ENCODE results near the gene ERP29.
"Not testable (repeated sequence)": the region's sequence is repeated elsewhere in the genome, so short reads cannot be mapped to it uniquely, and the experiment has no call there.

The ERP29 gene

DNA sequence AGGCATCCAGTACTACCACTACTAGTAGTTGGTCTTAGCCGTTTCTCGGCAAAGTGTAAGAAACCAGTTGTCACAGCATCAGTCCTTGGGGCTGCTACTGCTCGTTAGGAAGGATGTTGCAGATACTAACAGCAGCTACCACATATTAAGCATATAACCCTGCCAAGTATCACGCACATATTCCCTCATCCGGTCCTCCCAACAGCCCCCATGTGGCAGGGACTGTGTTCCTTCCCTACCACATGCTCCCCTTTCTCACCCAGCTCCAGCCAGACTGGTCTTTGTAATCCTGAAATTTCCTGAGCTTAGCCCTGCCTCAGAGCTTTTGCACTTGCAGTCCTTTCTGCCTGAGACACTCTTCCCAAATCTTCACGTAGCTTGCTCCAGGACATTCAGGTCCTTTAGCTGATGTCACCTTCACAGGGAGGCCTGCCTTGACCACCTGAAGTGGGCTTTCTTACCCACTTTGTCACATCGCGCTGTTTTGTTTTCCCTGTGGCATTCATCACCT lies 7.8 kb downstream of the ERP29 start:
- no peak overlapping the region for H3K4me2 ChIP-seq (ENCODE audit: low read length)
- peaks cover 22% of the 10 kb centered on the region for H3K4me1 ChIP-seq (ENCODE audit: control insufficient read depth, insufficient read depth, low read length)
- no peaks in the 10 kb centered on the region for H3K27me3 ChIP-seq (ENCODE audit: control insufficient read depth, insufficient read depth, low read length)
- H3K4me3 ChIP-seq (ENCODE audit: low read length) = no peak overlapping the region
- H3K9me3 ChIP-seq (replicated peaks; ENCODE audit: low read length) = no peaks in the 10 kb centered on the region
- no peak overlapping the region for H3K9ac ChIP-seq (ENCODE audit: low read depth, low read length)
- H3K36me3 ChIP-seq (ENCODE audit: insufficient read depth, low read length) = peaks cover 54% of the 10 kb centered on the region

DNA sequence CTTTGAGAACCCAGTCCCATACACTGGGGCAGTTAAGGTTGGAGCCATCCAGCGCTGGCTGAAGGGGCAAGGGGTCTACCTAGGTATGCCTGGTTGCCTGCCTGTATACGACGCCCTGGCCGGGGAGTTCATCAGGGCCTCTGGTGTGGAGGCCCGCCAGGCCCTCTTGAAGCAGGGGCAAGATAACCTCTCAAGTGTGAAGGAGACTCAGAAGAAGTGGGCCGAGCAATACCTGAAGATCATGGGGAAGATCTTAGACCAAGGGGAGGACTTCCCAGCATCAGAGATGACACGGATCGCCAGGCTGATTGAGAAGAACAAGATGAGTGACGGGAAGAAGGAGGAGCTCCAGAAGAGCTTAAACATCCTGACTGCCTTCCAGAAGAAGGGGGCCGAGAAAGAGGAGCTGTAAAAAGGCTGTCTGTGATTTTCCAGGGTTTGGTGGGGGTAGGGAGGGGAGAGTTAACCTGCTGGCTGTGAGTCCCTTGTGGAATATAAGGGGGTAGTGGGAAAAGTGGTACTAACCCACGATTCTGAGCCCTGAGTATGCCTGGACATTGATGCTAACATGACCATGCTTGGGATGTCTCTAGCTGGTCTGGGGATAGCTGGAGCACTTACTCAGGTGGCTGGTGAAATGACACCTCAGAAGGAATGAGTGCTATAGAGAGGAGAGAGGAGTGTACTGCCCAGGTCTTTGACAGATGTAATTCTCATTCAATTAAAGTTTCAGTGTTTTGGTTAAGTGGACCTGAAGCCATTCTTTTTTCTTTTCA lies 9.2 kb downstream of the ERP29 start:
- H3K36me3 ChIP-seq (ENCODE audit: insufficient read depth, low read length) = peaks cover 54% of the 10 kb centered on the region
- no peaks in the 10 kb centered on the region for H3K27me3 ChIP-seq (ENCODE audit: control insufficient read depth, insufficient read depth, low read length)
- no peak overlapping the region for H3K9ac ChIP-seq (ENCODE audit: low read depth, low read length)
- no peaks in the 10 kb centered on the region for H3K9me3 ChIP-seq (replicated peaks; ENCODE audit: low read length)
- H3K4me3 ChIP-seq (ENCODE audit: low read length) = no peak overlapping the region
- peaks cover 22% of the 10 kb centered on the region for H3K4me1 ChIP-seq (ENCODE audit: control insufficient read depth, insufficient read depth, low read length)
- H3K4me2 ChIP-seq (ENCODE audit: low read length) = no peak overlapping the region

DNA sequence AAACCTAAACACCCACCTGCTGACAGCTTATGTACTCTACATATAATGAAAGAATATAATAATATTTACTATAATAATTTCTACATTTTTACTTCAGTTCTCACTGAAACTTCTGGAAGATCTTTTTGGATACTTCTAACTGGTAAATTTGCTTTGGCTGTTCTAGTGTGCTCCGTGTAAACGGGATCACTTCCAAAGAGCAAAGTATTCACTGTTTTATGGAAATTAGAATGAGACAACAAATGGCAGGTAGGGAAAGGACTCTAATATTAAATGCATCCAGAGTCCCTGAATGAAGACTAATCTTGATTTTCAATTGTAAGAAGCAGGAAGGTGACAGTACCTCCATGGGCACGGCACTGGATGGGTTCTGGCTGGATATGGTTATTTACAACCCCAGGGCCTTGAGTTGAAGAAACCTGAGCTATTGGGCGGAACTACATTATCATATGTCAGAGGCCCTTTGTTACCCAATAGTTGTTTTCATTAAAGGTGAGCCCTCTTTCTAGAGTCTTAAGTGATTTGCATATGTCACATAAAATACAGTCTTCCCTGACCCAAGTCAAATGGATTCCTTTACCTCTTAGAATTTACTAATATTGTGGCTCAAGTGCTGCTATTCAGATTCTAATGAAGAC lies 10.7 kb downstream of the ERP29 start:
- Histone ChIP-seq H3K27me3 (ENCODE audit: control insufficient read depth, insufficient read depth, low read length) (no peaks in the 10 kb centered on the region), H3K4me1 (ENCODE audit: control insufficient read depth, insufficient read depth, low read length) (peaks cover 13% of the 10 kb centered on the region), H3K9me3 (replicated peaks; ENCODE audit: low read length) (no peaks in the 10 kb centered on the region), H3K9ac (ENCODE audit: low read depth, low read length) (no peak overlapping the region), H3K4me2 (ENCODE audit: low read length) (no peak overlapping the region), H3K4me3 (ENCODE audit: low read length) (no peak overlapping the region), H3K36me3 (ENCODE audit: insufficient read depth, low read length) (peaks cover 67% of the 10 kb centered on the region)

- no peak overlapping the region for H3K4me3 ChIP-seq (ENCODE audit: low read length)
- H3K27me3 ChIP-seq (ENCODE audit: control insufficient read depth, insufficient read depth, low read length) = no peaks in the 10 kb centered on the region
- no peaks in the 10 kb centered on the region for H3K9me3 ChIP-seq (replicated peaks; ENCODE audit: low read length)
- H3K4me2 ChIP-seq (ENCODE audit: low read length) = no peak overlapping the region
- H3K36me3 ChIP-seq (ENCODE audit: insufficient read depth, low read length) = peaks cover 72% of the 10 kb centered on the region
- no peaks in the 10 kb centered on the region for H3K4me1 ChIP-seq (ENCODE audit: control insufficient read depth, insufficient read depth, low read length)
- no peak overlapping the region for H3K9ac ChIP-seq (ENCODE audit: low read depth, low read length)
Measured at GRCh38 chr12:112025808-112026375, 12.7 kb downstream of the ERP29 start.

GRCh38 chr12:112029301-112029700 lies 16.1 kb downstream of the ERP29 start:
- H3K4me3 ChIP-seq (ENCODE audit: low read length) = no peak overlapping the region
- no peaks in the 10 kb centered on the region for H3K4me1 ChIP-seq (ENCODE audit: control insufficient read depth, insufficient read depth, low read length)
- H3K36me3 ChIP-seq (ENCODE audit: insufficient read depth, low read length) = peaks cover 62% of the 10 kb centered on the region
- H3K27me3 ChIP-seq (ENCODE audit: control insufficient read depth, insufficient read depth, low read length) = no peaks in the 10 kb centered on the region
- H3K9ac ChIP-seq (ENCODE audit: low read depth, low read length) = no peak overlapping the region
- H3K9me3 ChIP-seq (replicated peaks; ENCODE audit: low read length) = no peaks in the 10 kb centered on the region
- no peak overlapping the region for H3K4me2 ChIP-seq (ENCODE audit: low read length)

DNA sequence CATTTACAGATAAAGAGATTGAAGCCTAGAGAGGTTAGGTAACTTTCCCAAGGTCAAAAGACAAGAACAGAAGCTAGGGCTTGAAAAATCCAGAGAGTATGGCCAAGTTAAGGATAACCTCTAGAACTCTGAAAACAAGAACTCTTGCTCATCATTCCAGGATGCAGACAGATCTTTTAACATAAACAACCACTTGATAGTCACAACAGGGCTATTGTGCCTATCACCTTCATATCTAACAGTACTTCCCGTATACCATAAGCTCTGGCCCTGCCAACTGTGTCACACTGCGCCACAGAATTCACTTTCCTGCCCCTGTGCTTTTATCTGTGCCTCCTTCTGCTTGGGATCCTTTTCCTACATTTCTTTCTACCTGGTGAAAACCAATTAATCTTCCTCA lies 18.2 kb downstream of the ERP29 start:
- Histone ChIP-seq H3K27me3 (ENCODE audit: control insufficient read depth, insufficient read depth, low read length) (no peaks in the 10 kb centered on the region), H3K4me1 (ENCODE audit: control insufficient read depth, insufficient read depth, low read length) (no peaks in the 10 kb centered on the region), H3K36me3 (ENCODE audit: insufficient read depth, low read length) (peaks cover 64% of the 10 kb centered on the region), H3K9ac (ENCODE audit: low read depth, low read length) (no peak overlapping the region), H3K9me3 (replicated peaks; ENCODE audit: low read length) (no peaks in the 10 kb centered on the region), H3K4me2 (ENCODE audit: low read length) (no peak overlapping the region), H3K4me3 (ENCODE audit: low read length) (no peak overlapping the region)

- Histone ChIP-seq H3K4me1 (ENCODE audit: control insufficient read depth, insufficient read depth, low read length) (no peaks in the 10 kb centered on the region), H3K9ac (ENCODE audit: low read depth, low read length) (no peak overlapping the region), H3K9me3 (replicated peaks; ENCODE audit: low read length) (no peaks in the 10 kb centered on the region), H3K4me2 (ENCODE audit: low read length) (no peak overlapping the region), H3K36me3 (ENCODE audit: insufficient read depth, low read length) (peaks cover 69% of the 10 kb centered on the region), H3K4me3 (ENCODE audit: low read length) (no peak overlapping the region), H3K27me3 (ENCODE audit: control insufficient read depth, insufficient read depth, low read length) (no peaks in the 10 kb centered on the region)
Measured at GRCh38 chr12:112032292-112032691, 19.1 kb downstream of the ERP29 start.

DNA sequence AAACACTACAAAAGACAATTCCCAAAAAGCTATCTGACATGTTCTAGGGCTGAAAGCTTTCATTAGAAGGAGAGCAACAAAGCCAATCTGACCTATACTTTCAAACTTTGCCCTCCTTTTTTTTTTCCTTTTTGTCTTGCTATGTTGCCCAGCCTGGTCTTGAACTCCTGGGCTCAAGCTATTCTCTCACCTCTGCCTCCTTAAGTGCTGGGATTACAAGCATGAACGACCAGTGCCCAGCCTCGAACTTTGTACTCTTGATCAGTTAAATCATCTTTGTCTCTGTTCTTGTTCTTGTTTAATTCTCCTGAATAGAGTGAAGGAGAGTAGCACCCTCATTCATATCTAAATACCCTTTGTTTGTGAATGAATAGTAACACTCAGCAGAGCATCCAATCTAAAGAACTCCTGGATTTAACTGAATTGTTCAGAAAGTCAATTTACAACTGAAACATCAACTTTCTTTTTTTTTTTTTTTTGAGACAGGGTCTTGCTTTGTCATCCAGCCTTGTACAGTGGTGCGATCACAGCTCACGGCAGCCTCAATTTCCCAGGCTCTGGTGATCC lies 22.1 kb downstream of the ERP29 start:
- Histone ChIP-seq H3K36me3 (ENCODE audit: insufficient read depth, low read length) (peaks cover 68% of the 10 kb centered on the region), H3K9me3 (replicated peaks; ENCODE audit: low read length) (no peaks in the 10 kb centered on the region), H3K27me3 (ENCODE audit: control insufficient read depth, insufficient read depth, low read length) (no peaks in the 10 kb centered on the region), H3K4me1 (ENCODE audit: control insufficient read depth, insufficient read depth, low read length) (no peaks in the 10 kb centered on the region), H3K9ac (ENCODE audit: low read depth, low read length) (no peak overlapping the region), H3K4me3 (ENCODE audit: low read length) (no peak overlapping the region), H3K4me2 (ENCODE audit: low read length) (no peak overlapping the region)

GRCh38 chr12:112036614-112037013 lies 23.4 kb downstream of the ERP29 start:
- H3K4me1 ChIP-seq (ENCODE audit: control insufficient read depth, insufficient read depth, low read length); H3K9me3 ChIP-seq (replicated peaks; ENCODE audit: low read length); H3K9ac ChIP-seq (ENCODE audit: low read depth, low read length); H3K27me3 ChIP-seq (ENCODE audit: control insufficient read depth, insufficient read depth, low read length); H3K4me2 ChIP-seq (ENCODE audit: low read length); H3K4me3 ChIP-seq (ENCODE audit: low read length): not testable (repeated sequence)
- H3K36me3 ChIP-seq (ENCODE audit: insufficient read depth, low read length) = peaks cover 67% of the 10 kb centered on the region

DNA sequence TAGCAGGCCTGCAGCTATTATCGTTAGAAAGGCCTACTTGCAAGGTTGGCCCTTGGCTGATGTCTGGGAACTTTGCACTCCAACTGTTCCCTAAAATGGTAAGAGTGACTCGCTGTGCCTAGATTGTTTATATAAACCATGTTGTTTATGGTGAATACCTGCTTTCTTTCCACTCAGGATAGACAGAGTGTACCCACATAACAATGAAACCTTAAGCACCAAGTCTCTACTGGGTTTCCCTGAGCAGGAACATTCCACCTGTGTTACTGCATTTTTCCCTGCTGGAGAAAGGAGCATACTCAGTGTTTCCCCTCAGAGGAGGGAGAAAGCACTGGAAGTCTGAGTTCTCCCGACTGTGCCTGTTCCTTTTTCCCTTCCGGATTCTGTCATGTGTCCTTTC lies 32.8 kb downstream of the ERP29 start:
- no peaks in the 10 kb centered on the region for H3K4me1 ChIP-seq (ENCODE audit: control insufficient read depth, insufficient read depth, low read length)
- H3K4me2 ChIP-seq (ENCODE audit: low read length) = no peak overlapping the region
- peaks cover 70% of the 10 kb centered on the region for H3K36me3 ChIP-seq (ENCODE audit: insufficient read depth, low read length)

DNA sequence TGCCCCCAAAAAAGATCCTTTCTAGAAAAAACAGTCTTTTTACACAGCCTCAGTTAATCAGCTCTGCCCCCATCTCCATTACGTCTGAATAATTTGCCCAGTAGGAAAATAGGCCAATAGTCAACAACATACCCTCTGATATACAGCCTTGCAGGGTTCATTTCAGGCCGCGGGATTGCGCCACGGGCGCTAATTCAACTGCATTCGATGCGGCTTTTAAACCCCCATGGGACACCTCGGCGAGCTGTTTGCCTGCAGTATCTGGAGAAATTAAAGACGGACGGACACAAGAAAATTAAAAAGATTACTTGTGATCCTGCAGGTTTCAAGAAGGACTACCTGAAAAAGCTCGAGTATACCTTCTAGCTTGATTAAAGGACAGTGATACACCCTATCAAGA lies 36.1 kb downstream of the ERP29 start:
- H3K9ac ChIP-seq (ENCODE audit: low read depth, low read length) = no peak overlapping the region
- H3K27me3 ChIP-seq (ENCODE audit: control insufficient read depth, insufficient read depth, low read length) = no peaks in the 10 kb centered on the region
- no peaks in the 10 kb centered on the region for H3K9me3 ChIP-seq (replicated peaks; ENCODE audit: low read length)
- no peaks in the 10 kb centered on the region for H3K4me1 ChIP-seq (ENCODE audit: control insufficient read depth, insufficient read depth, low read length)
- no peak overlapping the region for H3K4me3 ChIP-seq (ENCODE audit: low read length)
- H3K36me3 ChIP-seq (ENCODE audit: insufficient read depth, low read length) = peaks cover 71% of the 10 kb centered on the region
- H3K4me2 ChIP-seq (ENCODE audit: low read length) = no peak overlapping the region

More for the DNA sequence above, 32.8 kb downstream of the ERP29 start:
- H3K9me3 ChIP-seq (replicated peaks; ENCODE audit: low read length) = no peaks in the 10 kb centered on the region
- no peaks in the 10 kb centered on the region for H3K27me3 ChIP-seq (ENCODE audit: control insufficient read depth, insufficient read depth, low read length)
- H3K9ac ChIP-seq (ENCODE audit: low read depth, low read length) = no peak overlapping the region
- H3K4me3 ChIP-seq (ENCODE audit: low read length) = no peak overlapping the region

All from skeletal muscle satellite cell (primary cell).